ENCODE results near the gene CBLN1. TPM values are rescaled to one million over a fixed set of nuclear protein-coding genes. Genes with fewer than 3 reads are reported as not detected.

CBLN1 gene
- total RNA-seq, 1 experiment from 2014 or later, result not detected

DNA sequence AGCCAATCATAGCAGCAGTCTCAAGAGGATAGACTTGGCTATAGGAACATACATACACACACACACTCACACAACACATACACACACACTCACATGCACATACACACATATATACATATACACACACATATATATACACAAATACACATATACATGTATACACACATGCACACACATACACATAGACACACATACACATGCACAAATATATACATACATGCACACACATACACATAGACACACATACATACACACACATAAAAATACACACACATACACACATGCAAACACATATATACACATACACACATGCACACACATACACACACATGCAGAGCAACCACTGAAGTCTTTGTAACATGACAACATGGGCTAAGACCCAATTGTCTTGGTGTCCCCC lies 19.7 kb downstream of the CBLN1 start:
- H3K4me3 ChIP-seq (replicated peaks in 1 of 2; ENCODE audit: low read depth in 1 of 2, low read length in 2 of 2), result no peak overlapping the region
- no peaks in the 10 kb centered on the region for H3K36me3 ChIP-seq (ENCODE audit: control insufficient read depth in 1 of 2, insufficient read depth in 2 of 2, low read length in 2 of 2)
- no peaks in the 10 kb centered on the region for H3K79me2 ChIP-seq (ENCODE audit: insufficient read depth, low read length)
- no peak for ATAC-seq
- DNase-seq (ENCODE audit: low read depth, low spot score), result no peak
- TF ChIP-seq SIN3A (IDR thresholded peaks at IDR 0.05; ENCODE audit: low read depth) (no peak), CBX3 (IDR thresholded peaks at IDR 0.05; ENCODE audit: low read depth) (no peak), TCF7L2 (IDR thresholded peaks at IDR 0.05; ENCODE audit: borderline replicate concordance, extremely low read depth, insufficient read depth, insufficient read length) (no peak), EZH2phosphoT487 (IDR thresholded peaks at IDR 0.05; ENCODE audit: borderline replicate concordance) (no peak), POLR2AphosphoS5 (IDR thresholded peaks at IDR 0.05; ENCODE audit: low read depth, low read length) (no peak), RAD21 (IDR thresholded peaks at IDR 0.05; ENCODE audit: low read depth) (no peak), ZNF274 (IDR thresholded peaks at IDR 0.05; ENCODE audit: low read depth, low read length) (no peak), POLR2A (IDR thresholded peaks at IDR 0.05; ENCODE audit: borderline replicate concordance, extremely low read depth, insufficient read depth, insufficient read length) (no peak), ELF1 (IDR thresholded peaks at IDR 0.05; ENCODE audit: borderline replicate concordance, low read depth) (no peak), JUND (IDR thresholded peaks at IDR 0.05) (no peak), SP1 (IDR thresholded peaks at IDR 0.05; ENCODE audit: low read depth) (no peak), FOSL1 (IDR thresholded peaks at IDR 0.05; ENCODE audit: low read depth) (no peak)
- TF ChIP-seq, protein P1, sequence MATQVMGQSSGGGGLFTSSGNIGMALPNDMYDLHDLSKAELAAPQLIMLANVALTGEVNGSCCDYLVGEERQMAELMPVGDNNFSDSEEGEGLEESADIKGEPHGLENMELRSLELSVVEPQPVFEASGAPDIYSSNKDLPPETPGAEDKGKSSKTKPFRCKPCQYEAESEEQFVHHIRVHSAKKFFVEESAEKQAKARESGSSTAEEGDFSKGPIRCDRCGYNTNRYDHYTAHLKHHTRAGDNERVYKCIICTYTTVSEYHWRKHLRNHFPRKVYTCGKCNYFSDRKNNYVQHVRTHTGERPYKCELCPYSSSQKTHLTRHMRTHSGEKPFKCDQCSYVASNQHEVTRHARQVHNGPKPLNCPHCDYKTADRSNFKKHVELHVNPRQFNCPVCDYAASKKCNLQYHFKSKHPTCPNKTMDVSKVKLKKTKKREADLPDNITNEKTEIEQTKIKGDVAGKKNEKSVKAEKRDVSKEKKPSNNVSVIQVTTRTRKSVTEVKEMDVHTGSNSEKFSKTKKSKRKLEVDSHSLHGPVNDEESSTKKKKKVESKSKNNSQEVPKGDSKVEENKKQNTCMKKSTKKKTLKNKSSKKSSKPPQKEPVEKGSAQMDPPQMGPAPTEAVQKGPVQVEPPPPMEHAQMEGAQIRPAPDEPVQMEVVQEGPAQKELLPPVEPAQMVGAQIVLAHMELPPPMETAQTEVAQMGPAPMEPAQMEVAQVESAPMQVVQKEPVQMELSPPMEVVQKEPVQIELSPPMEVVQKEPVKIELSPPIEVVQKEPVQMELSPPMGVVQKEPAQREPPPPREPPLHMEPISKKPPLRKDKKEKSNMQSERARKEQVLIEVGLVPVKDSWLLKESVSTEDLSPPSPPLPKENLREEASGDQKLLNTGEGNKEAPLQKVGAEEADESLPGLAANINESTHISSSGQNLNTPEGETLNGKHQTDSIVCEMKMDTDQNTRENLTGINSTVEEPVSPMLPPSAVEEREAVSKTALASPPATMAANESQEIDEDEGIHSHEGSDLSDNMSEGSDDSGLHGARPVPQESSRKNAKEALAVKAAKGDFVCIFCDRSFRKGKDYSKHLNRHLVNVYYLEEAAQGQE (IDR thresholded peaks at IDR 0.05; ENCODE audit: low read depth), result no peak
- TF ChIP-seq, protein P2, sequence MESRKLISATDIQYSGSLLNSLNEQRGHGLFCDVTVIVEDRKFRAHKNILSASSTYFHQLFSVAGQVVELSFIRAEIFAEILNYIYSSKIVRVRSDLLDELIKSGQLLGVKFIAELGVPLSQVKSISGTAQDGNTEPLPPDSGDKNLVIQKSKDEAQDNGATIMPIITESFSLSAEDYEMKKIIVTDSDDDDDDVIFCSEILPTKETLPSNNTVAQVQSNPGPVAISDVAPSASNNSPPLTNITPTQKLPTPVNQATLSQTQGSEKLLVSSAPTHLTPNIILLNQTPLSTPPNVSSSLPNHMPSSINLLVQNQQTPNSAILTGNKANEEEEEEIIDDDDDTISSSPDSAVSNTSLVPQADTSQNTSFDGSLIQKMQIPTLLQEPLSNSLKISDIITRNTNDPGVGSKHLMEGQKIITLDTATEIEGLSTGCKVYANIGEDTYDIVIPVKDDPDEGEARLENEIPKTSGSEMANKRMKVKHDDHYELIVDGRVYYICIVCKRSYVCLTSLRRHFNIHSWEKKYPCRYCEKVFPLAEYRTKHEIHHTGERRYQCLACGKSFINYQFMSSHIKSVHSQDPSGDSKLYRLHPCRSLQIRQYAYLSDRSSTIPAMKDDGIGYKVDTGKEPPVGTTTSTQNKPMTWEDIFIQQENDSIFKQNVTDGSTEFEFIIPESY (IDR thresholded peaks at IDR 0.05; ENCODE audit: extremely low read depth, insufficient replicate concordance, low read length), result no peak
- H3K9me2 ChIP-seq (ENCODE audit: insufficient read depth), result no peaks in the 10 kb centered on the region
- no peaks in the 10 kb centered on the region for H3K4me1 ChIP-seq (ENCODE audit: control insufficient read depth in 1 of 2, insufficient read depth in 2 of 2, low read length in 2 of 2)
- H3K4me2 ChIP-seq (ENCODE audit: low read length), result no peak overlapping the region
- H3K27me3 ChIP-seq (ENCODE audit: insufficient read depth, low read length), result peaks cover 15% of the 10 kb centered on the region; the same call in 1 of the 2 replicates
- no peak overlapping the region for H3K9ac ChIP-seq (ENCODE audit: low read length)
- RAD21 ChIA-PET (ENCODE audit: low non-redundant PET in 1 of 2, low total read pairs in 2 of 2, uncharacterized antibody in 2 of 2, unreplicated experiment in 2 of 2), result no interaction called here
- POLR2A ChIA-PET, result no interaction called here
- no peak overlapping the region for H3K27ac ChIP-seq (ENCODE audit: low read depth, low read length)
- intact Hi-C loops (cut with micrococcal nuclease), result no loop called here
- H3K9me3 ChIP-seq (ENCODE audit: control insufficient read depth in 1 of 2, insufficient read depth in 1 of 2, low read depth in 1 of 2, low read length in 2 of 2), result no peaks in the 10 kb centered on the region
- no peaks in the 10 kb centered on the region for H4K20me1 ChIP-seq (ENCODE audit: insufficient read depth)
- no TSS peak for BruUV-seq (replicated peaks)
- CTCF ChIA-PET, result no interaction called here
- no peak overlapping the region for H2AFZ ChIP-seq (ENCODE audit: low read depth, low read length, poor library complexity, severe bottlenecking)
